Loucy (cell line): ENCODE measurements around the gene CHURC1.

Experiments
- H2AFZ ChIP-seq: fragments of 200-600 bp; sonication (generic); 2 replicates; pipeline ENCODE4 v1.6.0; 2016; ENCODE audit warnings: antibody characterized with exemption, mild to moderate bottlenecking, low read length, moderate library complexity
- H3F3A ChIP-seq: fragments of 200-600 bp; 2 replicates; pipeline ENCODE4 v1.6.0; 2016; ENCODE audit warnings: antibody characterized with exemption, low read depth, mild to moderate bottlenecking
- H3K27me3 ChIP-seq: fragments of 200-600 bp; sonication (generic); 2 replicates; pipeline ENCODE4 v1.6.1; 2014; ENCODE audit warnings: low read length, mild to moderate bottlenecking; ENCODE audit not compliant: insufficient read depth, poor library complexity, severe bottlenecking
- H3K36me3 ChIP-seq: fragments of 200-600 bp; sonication (generic); 2 replicates; pipeline ENCODE4 v1.6.1; 2016; ENCODE audit warnings: low read length; ENCODE audit not compliant: insufficient read depth
- H3K4me1 ChIP-seq: fragments of 200-600 bp; sonication (generic); 2 replicates; pipeline ENCODE4 v1.5.1; 2014; ENCODE audit warnings: low read length, mild to moderate bottlenecking; ENCODE audit not compliant: insufficient read depth, poor library complexity, severe bottlenecking
- H3K4me2 ChIP-seq: fragments of 200-600 bp; sonication (generic); 2 replicates; pipeline ENCODE4 v1.6.0; 2014; ENCODE audit warnings: antibody characterized with exemption, low read length, low read depth, mild to moderate bottlenecking; ENCODE audit not compliant: poor library complexity, severe bottlenecking
- H3K4me3 ChIP-seq: fragments of 200-600 bp; sonication (generic); 2 replicates; pipeline ENCODE4 v1.5.1; 2014; ENCODE audit warnings: low read length, mild to moderate bottlenecking, mixed read lengths; ENCODE audit not compliant: poor library complexity, severe bottlenecking
- H3K79me2 ChIP-seq: fragments of 200-600 bp; sonication (generic); 2 replicates; pipeline ENCODE4 v1.6.1; 2014; ENCODE audit warnings: low read length; ENCODE audit not compliant: insufficient read depth
- H3K9ac ChIP-seq: fragments of 200-600 bp; sonication (generic); 2 replicates; pipeline ENCODE4 v1.6.0; 2014; ENCODE audit warnings: mild to moderate bottlenecking, low read depth, low read length, moderate library complexity; ENCODE audit not compliant: poor library complexity, severe bottlenecking
- H3K9me2 ChIP-seq: fragments of 200-600 bp; sonication (generic); replicated peaks from 2 replicates; pipeline ENCODE4 v1.6.1; 2016; ENCODE audit warnings: low read depth, low read length, mixed read lengths
- H3K9me3 ChIP-seq: fragments of 200-600 bp; sonication (generic); 2 replicates; pipeline ENCODE4 v1.6.1; 2014; ENCODE audit warnings: mild to moderate bottlenecking, antibody characterized with exemption, low read length, low read depth; ENCODE audit not compliant: insufficient read depth
- H4K20me1 ChIP-seq: fragments of 200-600 bp; sonication (generic); 2 replicates; pipeline ENCODE4 v1.6.0; 2014; ENCODE audit warnings: antibody characterized with exemption, low read length, mild to moderate bottlenecking; ENCODE audit not compliant: insufficient read depth, poor library complexity, severe bottlenecking
- CTCF ChIP-seq: fragments of 200-600 bp; sonication (generic); conservative IDR thresholded peaks from 2 replicates; pipeline ENCODE4 v1.5.1; 2014; ENCODE audit warnings: mild to moderate bottlenecking, antibody characterized with exemption, low read length
- EZH2phosphoT487 ChIP-seq: fragments of 200-600 bp; IDR thresholded peaks from 2 replicates; pipeline ENCODE4 v1.6.1; 2018; ENCODE audit warnings: antibody characterized with exemption, mild to moderate bottlenecking, moderate library complexity, borderline replicate concordance

CHURC1 gene

GRCh38 chr14:64954491-64955240, 40.4 kb downstream of the CHURC1 start:
- no peak overlapping the region for H3K4me3 ChIP-seq
- H3K36me3 ChIP-seq, result peaks cover 37% of the 10 kb centered on the region; the same call in 1 of the 2 replicates
- no peaks in the 10 kb centered on the region for H3K9me2 ChIP-seq
- H2AFZ ChIP-seq, result no peak overlapping the region
- peaks cover 9% of the 10 kb centered on the region for H3K4me1 ChIP-seq
- H3K9me3 ChIP-seq, result no peaks in the 10 kb centered on the region
- peaks cover 12% of the 10 kb centered on the region; the same call in 1 of the 2 replicates for H3K79me2 ChIP-seq
- H3K27me3 ChIP-seq, result no peaks in the 10 kb centered on the region
- peaks cover 5% of the 10 kb centered on the region for H4K20me1 ChIP-seq
- H3K9ac ChIP-seq, result no peak overlapping the region
- H3K4me2 ChIP-seq, result no peak overlapping the region
- H3F3A ChIP-seq, result no peaks in the 10 kb centered on the region
- TF ChIP-seq CTCF (no peak), EZH2phosphoT487 (no peak)

- Histone ChIP-seq H3K9me2 (no peaks in the 10 kb centered on the region), H3K36me3 (peaks cover 32% of the 10 kb centered on the region; the same call in 1 of the 2 replicates), H3K4me2 (no peak overlapping the region)
These were observed 41.0 kb downstream of the CHURC1 start for GRCh38 chr14:64955297-64955696.

GRCh38 chr14:64956697-64957406, 42.6 kb downstream of the CHURC1 start:
- H3K79me2 ChIP-seq, result peaks cover 27% of the 10 kb centered on the region
- no peaks in the 10 kb centered on the region for H3K9me3 ChIP-seq
- H3K4me3 ChIP-seq, result no peak overlapping the region
- H3K27me3 ChIP-seq, result no peaks in the 10 kb centered on the region
- no peak for TF ChIP-seq EZH2phosphoT487
- no peak for TF ChIP-seq CTCF
- H4K20me1 ChIP-seq, result peaks cover 7% of the 10 kb centered on the region
- H3K36me3 ChIP-seq, result peaks cover 17% of the 10 kb centered on the region; the same call in 1 of the 2 replicates
- peaks cover 27% of the 10 kb centered on the region for H3K4me1 ChIP-seq
- H3K9me2 ChIP-seq, result no peaks in the 10 kb centered on the region
- no peak overlapping the region for H3K4me2 ChIP-seq
- H2AFZ ChIP-seq, result no peak overlapping the region
- H3F3A ChIP-seq, result no peaks in the 10 kb centered on the region
- no peak overlapping the region for H3K9ac ChIP-seq

More at GRCh38 chr14:64955297-64955696, 41.0 kb downstream of the CHURC1 start:
- no peak for TF ChIP-seq CTCF
- no peak for TF ChIP-seq EZH2phosphoT487
- Histone ChIP-seq H4K20me1 (peaks cover 7% of the 10 kb centered on the region), H2AFZ (no peak overlapping the region), H3K4me1 (peaks cover 16% of the 10 kb centered on the region), H3F3A (no peaks in the 10 kb centered on the region), H3K9ac (no peak overlapping the region), H3K79me2 (peaks cover 18% of the 10 kb centered on the region), H3K27me3 (no peaks in the 10 kb centered on the region), H3K9me3 (no peaks in the 10 kb centered on the region), H3K4me3 (no peak overlapping the region)
